HL-60 (cell line): ENCODE measurements around the gene ZMYND8.

Source experiments
- DNase-seq, 2 experiments: peaks; one replicate each; pipeline ENCODE4 v3.0.0-alpha.2; 2010 to 2020; ENCODE audit warnings: low read depth in 1 of 2, low spot score in 1 of 2
- H3K27ac ChIP-seq: fragments of 250-450 bp; sonication (Bioruptor Pico); replicated peaks from 2 replicates; pipeline ENCODE4 v1.5.1; 2020; ENCODE audit warnings: mild to moderate bottlenecking, moderate library complexity
- H3K27me3 ChIP-seq: fragments of 250-450 bp; sonication (Bioruptor Pico); 2 replicates; pipeline ENCODE4 v1.5.1; 2021; ENCODE audit warnings: mild to moderate bottlenecking, moderate library complexity; ENCODE audit not compliant: insufficient read depth, poor library complexity, severe bottlenecking
- H3K4me3 ChIP-seq: replicated peaks from 2 replicates; pipeline ENCODE4 v1.5.1; 2011; ENCODE audit warnings: mild to moderate bottlenecking, control low read depth, low read length; ENCODE audit not compliant: insufficient read depth
- GABPA ChIP-seq: IDR thresholded peaks from 2 replicates; pipeline ENCODE4 v1.6.1; 2012; ENCODE audit warnings: low read depth
- POLR2AphosphoS5 ChIP-seq: IDR thresholded peaks from 2 replicates; pipeline ENCODE4 v1.6.1; 2012; ENCODE audit warnings: low read depth
- SPI1 ChIP-seq: IDR thresholded peaks from 2 replicates; pipeline ENCODE4 v1.6.1; 2012; ENCODE audit warnings: low read depth, mild to moderate bottlenecking, borderline replicate concordance
- TF ChIP-seq, protein P1 (sequence below): IDR thresholded peaks from 2 replicates; pipeline ENCODE4 v1.6.1; 2012; ENCODE audit warnings: low read depth; ENCODE audit not compliant: insufficient replicate concordance
- TF ChIP-seq, protein P2 (sequence below): IDR thresholded peaks from one replicate; pipeline ENCODE4 v1.5.1; 2011; ENCODE audit warnings: low read length, control low read depth, inconsistent platforms; ENCODE audit not compliant: insufficient read depth

Gene ZMYND8

DNA sequence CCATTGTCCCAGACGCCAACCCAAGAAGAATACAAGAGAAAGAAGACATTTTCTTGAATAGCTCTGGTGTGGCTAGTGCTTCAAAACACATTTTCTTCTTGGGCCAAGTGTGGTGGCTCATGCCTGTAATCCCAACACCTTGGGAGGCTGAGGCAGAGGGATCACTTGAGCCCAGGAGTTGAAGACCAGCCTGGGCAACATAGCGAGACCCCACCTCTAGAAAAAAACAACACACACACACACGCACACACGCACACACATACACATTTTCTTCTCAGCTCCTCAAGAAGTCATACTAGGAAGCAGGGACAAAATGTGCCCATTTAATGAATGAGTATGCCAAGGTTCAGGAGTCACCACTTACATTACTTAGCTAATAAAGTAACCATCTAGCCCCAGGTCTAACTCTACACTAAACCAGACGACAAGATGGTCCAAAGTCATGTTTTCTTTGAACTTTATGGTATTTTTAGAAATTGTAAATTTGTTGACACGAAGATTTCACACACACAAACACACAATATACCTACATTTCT lies 68.8 kb downstream of the ZMYND8 start:
- no peaks in the 10 kb centered on the region for H3K27me3 ChIP-seq
- H3K27ac ChIP-seq = no peak overlapping the region
- H3K4me3 ChIP-seq = no peak overlapping the region
- no peak for DNase-seq
- TF ChIP-seq POLR2AphosphoS5 (no peak), SPI1 (no peak), GABPA (no peak)
- TF ChIP-seq, protein P1, sequence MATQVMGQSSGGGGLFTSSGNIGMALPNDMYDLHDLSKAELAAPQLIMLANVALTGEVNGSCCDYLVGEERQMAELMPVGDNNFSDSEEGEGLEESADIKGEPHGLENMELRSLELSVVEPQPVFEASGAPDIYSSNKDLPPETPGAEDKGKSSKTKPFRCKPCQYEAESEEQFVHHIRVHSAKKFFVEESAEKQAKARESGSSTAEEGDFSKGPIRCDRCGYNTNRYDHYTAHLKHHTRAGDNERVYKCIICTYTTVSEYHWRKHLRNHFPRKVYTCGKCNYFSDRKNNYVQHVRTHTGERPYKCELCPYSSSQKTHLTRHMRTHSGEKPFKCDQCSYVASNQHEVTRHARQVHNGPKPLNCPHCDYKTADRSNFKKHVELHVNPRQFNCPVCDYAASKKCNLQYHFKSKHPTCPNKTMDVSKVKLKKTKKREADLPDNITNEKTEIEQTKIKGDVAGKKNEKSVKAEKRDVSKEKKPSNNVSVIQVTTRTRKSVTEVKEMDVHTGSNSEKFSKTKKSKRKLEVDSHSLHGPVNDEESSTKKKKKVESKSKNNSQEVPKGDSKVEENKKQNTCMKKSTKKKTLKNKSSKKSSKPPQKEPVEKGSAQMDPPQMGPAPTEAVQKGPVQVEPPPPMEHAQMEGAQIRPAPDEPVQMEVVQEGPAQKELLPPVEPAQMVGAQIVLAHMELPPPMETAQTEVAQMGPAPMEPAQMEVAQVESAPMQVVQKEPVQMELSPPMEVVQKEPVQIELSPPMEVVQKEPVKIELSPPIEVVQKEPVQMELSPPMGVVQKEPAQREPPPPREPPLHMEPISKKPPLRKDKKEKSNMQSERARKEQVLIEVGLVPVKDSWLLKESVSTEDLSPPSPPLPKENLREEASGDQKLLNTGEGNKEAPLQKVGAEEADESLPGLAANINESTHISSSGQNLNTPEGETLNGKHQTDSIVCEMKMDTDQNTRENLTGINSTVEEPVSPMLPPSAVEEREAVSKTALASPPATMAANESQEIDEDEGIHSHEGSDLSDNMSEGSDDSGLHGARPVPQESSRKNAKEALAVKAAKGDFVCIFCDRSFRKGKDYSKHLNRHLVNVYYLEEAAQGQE = no peak
- TF ChIP-seq, protein P2, sequence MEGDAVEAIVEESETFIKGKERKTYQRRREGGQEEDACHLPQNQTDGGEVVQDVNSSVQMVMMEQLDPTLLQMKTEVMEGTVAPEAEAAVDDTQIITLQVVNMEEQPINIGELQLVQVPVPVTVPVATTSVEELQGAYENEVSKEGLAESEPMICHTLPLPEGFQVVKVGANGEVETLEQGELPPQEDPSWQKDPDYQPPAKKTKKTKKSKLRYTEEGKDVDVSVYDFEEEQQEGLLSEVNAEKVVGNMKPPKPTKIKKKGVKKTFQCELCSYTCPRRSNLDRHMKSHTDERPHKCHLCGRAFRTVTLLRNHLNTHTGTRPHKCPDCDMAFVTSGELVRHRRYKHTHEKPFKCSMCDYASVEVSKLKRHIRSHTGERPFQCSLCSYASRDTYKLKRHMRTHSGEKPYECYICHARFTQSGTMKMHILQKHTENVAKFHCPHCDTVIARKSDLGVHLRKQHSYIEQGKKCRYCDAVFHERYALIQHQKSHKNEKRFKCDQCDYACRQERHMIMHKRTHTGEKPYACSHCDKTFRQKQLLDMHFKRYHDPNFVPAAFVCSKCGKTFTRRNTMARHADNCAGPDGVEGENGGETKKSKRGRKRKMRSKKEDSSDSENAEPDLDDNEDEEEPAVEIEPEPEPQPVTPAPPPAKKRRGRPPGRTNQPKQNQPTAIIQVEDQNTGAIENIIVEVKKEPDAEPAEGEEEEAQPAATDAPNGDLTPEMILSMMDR = no peak

DNA sequence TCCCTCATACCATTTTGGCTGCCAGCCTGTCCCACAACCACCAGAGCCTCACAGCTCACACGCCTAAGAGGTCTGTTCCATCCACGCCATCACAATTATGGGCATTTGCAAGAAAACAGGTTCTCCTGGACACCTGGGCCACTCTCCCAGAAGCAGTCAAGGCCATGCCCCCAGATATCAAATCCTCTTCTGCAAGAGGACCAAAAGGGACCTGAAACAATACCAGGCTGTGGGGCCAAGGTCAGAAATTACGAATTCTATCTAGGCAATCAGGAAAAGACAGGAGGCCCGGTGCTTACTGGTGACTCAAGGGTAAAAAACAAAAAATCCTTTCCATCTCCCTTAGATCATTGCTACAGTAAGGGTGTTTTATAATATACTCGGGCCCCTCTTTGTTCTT lies 69.8 kb downstream of the ZMYND8 start:
- no peak for DNase-seq
- Histone ChIP-seq H3K27me3 (no peaks in the 10 kb centered on the region), H3K27ac (no peak overlapping the region), H3K4me3 (no peak overlapping the region)
- TF ChIP-seq GABPA = no peak
- TF ChIP-seq SPI1 = no peak
- TF ChIP-seq, protein P2 = no peak
- TF ChIP-seq POLR2AphosphoS5 = no peak

DNA sequence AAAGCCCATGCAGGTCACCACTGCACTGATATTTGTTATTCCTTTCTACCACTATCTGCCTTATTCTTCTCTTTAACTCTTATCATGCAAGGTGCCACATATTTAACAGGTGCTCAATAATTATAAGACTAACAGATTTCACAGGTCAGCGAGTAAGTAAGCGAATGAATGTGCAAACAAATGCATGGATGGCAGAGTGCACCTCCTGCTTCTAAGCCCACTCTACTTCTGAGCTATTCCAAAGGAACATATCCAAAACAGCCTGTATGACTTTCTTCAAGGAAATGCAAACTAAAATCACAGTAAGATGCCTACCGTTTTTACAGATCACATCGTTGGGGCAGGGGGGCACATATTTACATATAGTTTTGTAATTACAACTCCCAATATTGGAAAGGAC lies 71.3 kb downstream of the ZMYND8 start:
- TF ChIP-seq, protein P2 = no peak
- TF ChIP-seq POLR2AphosphoS5 (no peak), GABPA (no peak), SPI1 (no peak)
- TF ChIP-seq, protein P1 = no peak
- H3K4me3 ChIP-seq = no peak overlapping the region
- no peak for DNase-seq
- no peak overlapping the region for H3K27ac ChIP-seq
- no peaks in the 10 kb centered on the region for H3K27me3 ChIP-seq

DNA sequence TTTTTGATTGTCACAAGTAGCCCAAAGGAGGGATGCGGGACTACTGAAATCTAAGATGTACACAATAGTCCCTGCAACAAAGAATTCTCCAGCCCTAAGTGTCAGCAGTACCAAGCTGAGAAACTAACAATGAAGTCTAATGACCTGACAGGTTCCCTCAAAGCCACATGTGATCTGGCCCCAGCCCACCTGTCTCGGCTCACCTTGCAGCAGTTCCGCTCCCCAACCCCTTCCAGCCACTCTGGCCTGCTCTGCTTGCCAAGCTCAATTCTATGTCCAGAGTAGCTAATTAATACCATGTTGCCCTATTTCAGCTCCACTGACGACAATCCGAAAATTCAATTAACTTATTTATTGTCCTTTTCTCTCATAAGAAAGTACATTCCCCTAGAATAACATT lies 72.1 kb downstream of the ZMYND8 start:
- H3K4me3 ChIP-seq = no peak overlapping the region
- TF ChIP-seq SPI1 (no peak), POLR2AphosphoS5 (no peak), GABPA (no peak)
- TF ChIP-seq, protein P2 = no peak
- TF ChIP-seq, protein P1 = no peak
- no peak overlapping the region for H3K27ac ChIP-seq
- no peaks in the 10 kb centered on the region for H3K27me3 ChIP-seq
- no peak for DNase-seq
